ENCODE results near the gene CPB1. TPM values are rescaled to one million over a fixed set of nuclear protein-coding genes. Genes with fewer than 3 reads are reported as not detected.
A peak's percentile ranks its signal among the peaks of the same experiment; 100 is the strongest.

CPB1 gene
- total RNA-seq, 1 experiment from 2014 or later: not detected

DNA sequence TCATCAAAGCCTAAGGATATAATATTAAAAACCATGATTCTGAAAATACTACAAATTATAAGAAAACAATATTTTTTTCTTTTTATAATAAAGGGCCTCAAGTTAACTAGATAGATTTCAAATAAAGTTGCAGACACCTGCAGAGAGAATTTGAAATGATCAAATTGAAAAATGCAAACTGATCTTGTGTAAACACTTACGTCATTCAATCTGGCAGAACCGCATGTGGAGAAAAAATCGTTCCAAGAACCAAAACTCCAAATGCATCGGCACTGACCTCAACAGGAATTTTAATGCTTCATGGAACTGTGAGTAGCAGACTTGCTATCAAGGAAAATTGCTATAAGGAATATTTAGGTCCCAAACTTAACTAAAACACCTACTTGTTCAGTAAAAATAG is 54.7 kb downstream of the CPB1 start:
- DNase-seq (ENCODE audit: low read depth): peak; percentile 50

DNA sequence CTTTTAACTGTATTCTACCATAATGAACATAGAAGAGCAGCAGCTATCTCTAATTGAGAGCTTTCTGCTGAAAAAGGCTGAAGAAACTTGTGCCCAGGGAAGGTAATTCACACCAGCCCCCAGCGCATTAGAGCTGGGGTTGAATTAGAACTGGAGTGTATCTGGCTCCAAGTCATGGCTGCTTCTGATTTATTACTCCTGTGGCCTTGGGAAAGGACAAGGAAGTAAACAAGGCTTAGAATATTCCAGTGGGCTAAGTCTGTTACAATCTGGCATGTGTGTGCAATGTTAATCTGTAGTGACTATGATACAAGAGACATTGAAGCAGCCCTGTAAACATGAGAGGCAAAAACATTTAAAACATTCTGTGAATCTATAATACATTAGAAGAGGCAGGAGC is 55.6 kb downstream of the CPB1 start:
- no peak for DNase-seq (ENCODE audit: low read depth)

DNA sequence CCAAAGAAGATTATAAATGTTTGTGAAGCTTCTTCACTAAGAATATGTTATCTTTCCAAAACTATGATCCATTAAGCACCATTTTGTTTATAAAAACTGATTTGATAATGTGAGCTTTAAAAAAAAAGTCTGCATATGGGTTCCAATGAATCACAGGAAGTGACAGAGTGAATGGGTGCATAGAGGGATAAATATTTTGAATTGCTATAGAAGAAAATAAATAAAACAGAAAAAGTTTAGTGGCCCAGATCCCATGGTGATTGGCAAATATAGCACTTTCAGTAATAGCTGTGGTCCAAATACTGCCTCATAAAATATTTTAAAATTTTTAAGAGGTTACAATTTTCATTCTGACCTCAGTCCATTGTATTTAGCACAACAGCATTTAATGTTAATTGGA is 56.6 kb downstream of the CPB1 start:
- peak; percentile 60 for DNase-seq (ENCODE audit: low read depth)

DNA sequence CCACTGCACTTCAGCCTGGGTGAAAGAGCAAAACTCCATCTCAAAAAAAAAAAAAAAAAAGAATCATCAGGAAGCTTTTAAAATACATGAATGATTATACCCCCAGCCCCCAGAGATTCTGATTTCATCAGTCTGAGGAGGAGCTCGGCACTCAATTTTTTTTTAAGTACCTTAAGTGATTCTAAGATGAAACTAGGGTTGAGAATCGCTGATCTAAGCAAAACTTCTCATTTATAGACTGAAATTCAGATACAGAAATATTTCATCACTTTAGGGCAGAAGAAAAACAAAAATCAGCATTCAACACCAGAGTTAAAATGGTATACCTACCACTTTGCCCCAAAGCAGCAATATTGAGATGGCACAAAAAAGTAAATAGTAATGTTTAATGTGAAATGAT is 62.2 kb downstream of the CPB1 start:
- DNase-seq (ENCODE audit: low read depth): no peak

DNA sequence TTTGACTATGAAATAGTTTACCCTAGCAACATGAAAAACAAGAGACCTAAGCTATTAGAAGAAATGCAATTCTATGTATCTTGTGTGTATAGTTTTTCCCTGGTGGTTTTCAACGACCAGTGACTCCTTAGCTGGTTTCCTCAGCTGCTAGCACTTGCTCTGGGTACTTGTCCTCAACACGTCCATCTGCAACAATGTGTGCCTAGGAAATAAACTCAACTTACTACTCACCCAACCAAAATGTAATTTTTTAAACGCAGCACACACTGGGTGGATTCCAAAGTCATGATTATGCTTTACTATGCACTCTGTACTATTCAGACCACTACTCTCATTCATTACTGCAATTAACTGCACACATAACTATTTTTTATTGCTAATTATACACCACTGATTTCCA is 68.5 kb downstream of the CPB1 start:
- no peak for DNase-seq (ENCODE audit: low read depth)

DNA sequence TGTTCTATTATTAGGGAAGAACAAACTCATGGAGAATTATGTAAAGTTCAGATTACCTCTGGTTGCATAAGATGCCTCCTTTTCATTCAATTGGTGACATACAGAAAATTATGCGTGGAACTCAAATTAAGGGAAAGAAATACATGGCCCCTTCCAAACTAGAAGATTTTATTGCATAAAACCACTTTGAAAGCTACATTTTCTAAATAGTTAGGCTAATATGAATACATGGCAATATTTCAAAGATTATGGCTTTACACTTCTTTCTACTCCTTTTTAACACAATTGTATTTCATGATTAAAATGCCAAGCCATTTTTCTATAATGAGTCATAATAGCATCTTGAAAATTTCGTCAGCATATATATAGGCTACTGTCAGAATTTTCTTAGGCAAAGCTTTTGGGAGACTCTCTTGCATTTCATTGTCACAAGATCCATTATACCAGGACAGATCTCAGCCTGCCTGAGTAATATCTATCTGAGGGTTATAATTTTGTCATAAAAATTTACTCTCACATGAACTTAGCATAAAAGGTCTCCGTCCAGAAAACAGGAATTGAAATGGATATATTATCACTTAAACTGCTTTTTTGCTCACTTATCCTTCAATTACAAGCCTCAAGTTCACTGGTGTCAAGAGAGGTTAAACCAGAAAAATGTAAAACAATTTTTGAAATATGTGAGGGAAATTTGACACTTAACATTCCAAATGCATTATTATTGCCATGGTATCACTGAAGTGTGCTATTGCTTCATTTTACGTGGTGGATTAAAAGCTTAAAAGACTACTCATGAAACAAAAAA is 74.6 kb downstream of the CPB1 start:
- DNase-seq (ENCODE audit: low read depth): peak; percentile 45

DNA sequence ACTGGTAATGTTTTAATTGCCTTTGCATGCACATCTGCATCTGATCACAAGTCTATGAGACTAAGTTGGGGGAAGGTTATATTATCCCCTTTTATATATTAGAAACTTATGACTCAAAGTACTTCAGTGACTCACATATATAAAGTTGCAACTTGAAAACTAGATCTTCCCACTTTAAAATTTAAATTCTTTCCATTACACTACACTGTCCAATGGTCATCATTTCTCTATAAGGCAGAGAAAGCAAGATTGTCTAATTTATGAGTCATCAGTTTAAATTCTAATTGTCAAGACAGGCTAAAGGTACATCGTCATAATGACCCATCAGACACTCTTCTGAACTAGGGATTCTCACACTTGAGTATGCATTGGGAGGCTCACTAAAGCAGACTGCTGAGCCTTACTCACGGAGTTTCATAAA is 75.4 kb downstream of the CPB1 start:
- DNase-seq (ENCODE audit: low read depth): peak; percentile 38

DNA sequence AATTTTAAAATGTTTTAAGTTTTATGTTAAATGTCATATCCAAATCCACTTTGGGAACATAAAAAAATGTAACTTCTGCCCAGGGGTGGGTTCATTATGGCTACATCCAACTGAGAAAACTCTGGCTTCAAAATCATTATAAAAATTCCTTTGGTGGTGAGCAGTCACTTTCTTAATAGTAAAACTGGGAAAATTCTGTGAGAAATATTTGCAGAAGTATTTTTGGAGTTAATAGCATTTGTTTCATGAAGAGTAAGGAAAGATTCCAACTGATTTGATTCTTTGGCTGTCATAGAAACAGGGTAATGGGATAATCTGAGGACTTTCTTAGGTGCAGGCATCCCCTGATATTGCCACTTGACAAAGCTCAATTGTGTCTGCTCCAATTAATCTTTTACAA is 76.3 kb downstream of the CPB1 start:
- DNase-seq (ENCODE audit: low read depth): no peak

DNA sequence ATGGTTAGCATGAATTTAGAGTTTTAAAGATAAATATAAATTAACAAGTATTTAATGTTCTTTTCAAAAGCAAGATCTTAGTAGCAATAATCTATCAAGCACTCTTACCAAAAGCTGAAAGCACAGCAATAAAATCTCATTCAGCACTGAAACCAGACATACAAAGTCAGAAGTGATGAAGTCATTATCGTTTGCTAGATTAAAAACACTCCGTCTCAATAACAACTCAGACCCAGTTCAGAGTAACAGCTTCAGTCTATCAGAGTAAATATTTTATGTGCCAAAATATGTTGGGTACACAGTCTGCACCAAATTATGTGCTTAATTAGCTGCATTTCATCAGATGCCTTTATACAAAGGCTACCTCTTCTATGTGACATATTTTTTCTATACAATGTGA is 79.1 kb downstream of the CPB1 start:
- no peak for DNase-seq (ENCODE audit: low read depth)

Other genes starting within 250 kb of the CPB1 start
- 0.39 TPM in 1 of 2 replicates, not detected in the other for gene AGTR1, start 129.9 kb upstream of the CPB1 start, total RNA-seq (2014; rRNA removed; shearing (Covaris generic))
- 0.17 and 0.30 TPM in 2 replicates for gene CPA3, start 37.5 kb downstream of the CPB1 start, total RNA-seq (2014; rRNA removed; shearing (Covaris generic))
- 30.8 and 53.6 TPM in 2 replicates for gene GYG1, start 163.7 kb downstream of the CPB1 start, total RNA-seq (2014; rRNA removed; shearing (Covaris generic))